Gastroesophageal sphincter (tissue), 3 donors: ENCODE measurements around the gene HTD2.

Experiments
- POLR2A ChIP-seq, 2 donors: fragments of 450-650 bp; IDR thresholded peaks; one replicate each; pipeline ENCODE4 v1.6.1; 2017; ENCODE audit warnings: antibody characterized with exemption in 2 of 2, mild to moderate bottlenecking in 2 of 2, moderate library complexity in 1 of 2
- TF ChIP-seq, protein P1 (sequence below), 4 experiments: fragments of 200-600 bp in 2 of 4; fragments of 450-650 bp in 2 of 4; sonication (generic) in 1 of 4; IDR thresholded peaks; one replicate each; pipeline ENCODE4 v1.5.1; 2017 to 2019; ENCODE audit warnings: antibody characterized with exemption in 4 of 4, mild to moderate bottlenecking in 2 of 4, moderate library complexity in 2 of 4

DNA sequence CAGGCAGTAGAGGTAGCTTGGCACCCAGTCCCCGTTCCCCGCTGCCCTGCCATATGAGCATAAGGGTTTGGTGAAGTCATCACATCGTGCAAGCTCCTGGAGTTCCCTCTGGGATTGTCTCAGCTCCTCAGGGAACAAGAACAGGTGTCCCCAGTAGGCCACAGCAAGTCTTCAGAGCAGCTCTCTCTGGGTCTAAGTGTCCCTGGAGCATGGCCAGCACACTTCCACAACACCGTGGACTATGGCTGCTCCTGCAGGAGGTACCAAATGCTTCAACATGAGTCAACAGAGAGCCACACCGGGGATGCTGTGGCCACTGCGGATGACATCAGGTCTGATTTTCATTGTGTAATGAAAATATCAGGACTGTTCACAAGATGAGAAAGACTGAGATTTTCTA lies 45.6 kb upstream of the HTD2 start:
- TF ChIP-seq, protein P1, sequence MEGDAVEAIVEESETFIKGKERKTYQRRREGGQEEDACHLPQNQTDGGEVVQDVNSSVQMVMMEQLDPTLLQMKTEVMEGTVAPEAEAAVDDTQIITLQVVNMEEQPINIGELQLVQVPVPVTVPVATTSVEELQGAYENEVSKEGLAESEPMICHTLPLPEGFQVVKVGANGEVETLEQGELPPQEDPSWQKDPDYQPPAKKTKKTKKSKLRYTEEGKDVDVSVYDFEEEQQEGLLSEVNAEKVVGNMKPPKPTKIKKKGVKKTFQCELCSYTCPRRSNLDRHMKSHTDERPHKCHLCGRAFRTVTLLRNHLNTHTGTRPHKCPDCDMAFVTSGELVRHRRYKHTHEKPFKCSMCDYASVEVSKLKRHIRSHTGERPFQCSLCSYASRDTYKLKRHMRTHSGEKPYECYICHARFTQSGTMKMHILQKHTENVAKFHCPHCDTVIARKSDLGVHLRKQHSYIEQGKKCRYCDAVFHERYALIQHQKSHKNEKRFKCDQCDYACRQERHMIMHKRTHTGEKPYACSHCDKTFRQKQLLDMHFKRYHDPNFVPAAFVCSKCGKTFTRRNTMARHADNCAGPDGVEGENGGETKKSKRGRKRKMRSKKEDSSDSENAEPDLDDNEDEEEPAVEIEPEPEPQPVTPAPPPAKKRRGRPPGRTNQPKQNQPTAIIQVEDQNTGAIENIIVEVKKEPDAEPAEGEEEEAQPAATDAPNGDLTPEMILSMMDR (IDR thresholded peaks at IDR 0.05) = no peak
- no peak for TF ChIP-seq POLR2A (IDR thresholded peaks at IDR 0.05)
